SK-N-SH (cell line): Measurements from ENCODE around the gene SKIC2. TPM values are rescaled to one million over a fixed set of nuclear protein-coding genes. Genes with fewer than 3 reads are reported as not detected.

Experiments used
- CTCF ChIA-PET: fragments of 300-600, 350-600 bp; formaldehyde crosslinking; extraction: SDS; loops from one replicate; lab custom pipeline; 2021; lab: Yijun Ruan, JAX
- POLR2A ChIA-PET: fragments of 350-600 bp; sonication (Branson Sonifier 250); formaldehyde crosslinking; extraction: SDS; loops from one replicate; lab custom pipeline; 2020; ENCODE audit warnings: antibody characterized with exemption, inconsistent platforms; lab: Yijun Ruan, JAX
- DNase-seq: peaks from one replicate; pipeline ENCODE4 v3.0.0; 2012
- H2AFZ ChIP-seq: fragments of 200-600 bp; sonication (generic); 2 replicates; pipeline ENCODE4 v1.8.1; 2016; ENCODE audit warnings: antibody characterized with exemption, mild to moderate bottlenecking, low read depth
- H3F3A ChIP-seq: fragments of 200-600 bp; sonication (generic); replicated peaks from 2 replicates; pipeline ENCODE3; 2016; ENCODE audit warnings: antibody characterized with exemption, mild to moderate bottlenecking; ENCODE audit not compliant: insufficient read depth
- H3K27ac ChIP-seq, 2 experiments: fragments of 200-500 bp in 1 of 2; fragments of 200-600 bp in 1 of 2; sonication (Bioruptor generic) in 1 of 2; sonication (generic), shearing (Covaris generic) in 1 of 2; 2 replicates each; pipeline versions ENCODE4 v1.5.1 to v1.6.1; 2014 to 2016; ENCODE audit warnings: low read depth in 2 of 2, inconsistent platforms in 1 of 2, low read length in 1 of 2, mild to moderate bottlenecking in 1 of 2, mixed read lengths in 1 of 2
- H3K27me3 ChIP-seq: fragments of 200-600 bp; sonication (generic), shearing (Covaris generic); 2 replicates; pipeline ENCODE4 v1.6.1; 2016; ENCODE audit warnings: mixed run types; ENCODE audit not compliant: insufficient read depth
- H3K36me3 ChIP-seq, 2 experiments: fragments of 200-500 bp in 1 of 2; fragments of 200-600 bp in 1 of 2; sonication (Bioruptor generic) in 1 of 2; sonication (generic) in 1 of 2; replicated peaks in 1 of 2; 2 replicates each; pipeline versions ENCODE3 to v1.5.1; 2014 to 2016; ENCODE audit warnings: low read length in 1 of 2, mild to moderate bottlenecking in 1 of 2; ENCODE audit not compliant: insufficient read depth in 2 of 2, control insufficient read depth in 1 of 2
- H3K4me1 ChIP-seq, 2 experiments: fragments of 200-500 bp in 1 of 2; fragments of 200-600 bp in 1 of 2; sonication (Bioruptor generic) in 1 of 2; sonication (generic), shearing (Covaris generic) in 1 of 2; 2 replicates each; pipeline versions ENCODE4 v1.5.1 to v1.6.1; 2014 to 2016; ENCODE audit warnings: low read depth in 1 of 2, low read length in 1 of 2, mixed run types in 1 of 2; ENCODE audit not compliant: insufficient read depth in 2 of 2, control insufficient read depth in 1 of 2
- H3K4me2 ChIP-seq: fragments of 200-600 bp; sonication (generic), shearing (Covaris generic); 2 replicates; pipeline ENCODE4 v1.6.1; 2017; ENCODE audit warnings: mixed run types
- H3K4me3 ChIP-seq, 2 experiments: fragments of 200-500 bp in 1 of 2; fragments of 200-600 bp in 1 of 2; sonication (Bioruptor generic) in 1 of 2; sonication (generic), shearing (Covaris generic) in 1 of 2; 2 replicates each; pipeline versions ENCODE4 v1.5.1 to v1.8.1; 2014 to 2016; ENCODE audit warnings: low read depth in 2 of 2, inconsistent platforms in 1 of 2, low read length in 1 of 2, mild to moderate bottlenecking in 1 of 2, mixed read lengths in 1 of 2, moderate library complexity in 1 of 2
- H3K79me2 ChIP-seq: fragments of 200-600 bp; sonication (generic); 2 replicates; pipeline ENCODE4 v1.8.1; 2017; ENCODE audit warnings: mild to moderate bottlenecking; ENCODE audit not compliant: insufficient read depth
- H3K9ac ChIP-seq: fragments of 200-600 bp; sonication (generic); 2 replicates; pipeline ENCODE4 v1.6.1; 2017; ENCODE audit warnings: mixed run types
- H3K9me2 ChIP-seq: fragments of 200-600 bp; sonication (generic); 2 replicates; pipeline ENCODE4 v1.6.1; 2017; ENCODE audit warnings: mixed run types
- H3K9me3 ChIP-seq: fragments of 200-600 bp; sonication (generic); 2 replicates; pipeline ENCODE4 v1.6.1; 2017; ENCODE audit warnings: mixed run types, mild to moderate bottlenecking, moderate library complexity
- H4K20me1 ChIP-seq: fragments of 200-600 bp; sonication (generic); 2 replicates; pipeline ENCODE4 v1.6.1; 2017; ENCODE audit warnings: mild to moderate bottlenecking, mixed run types; ENCODE audit not compliant: insufficient read depth
- CHD2 ChIP-seq: fragments of 150-350 bp; IDR thresholded peaks from 2 replicates; pipeline ENCODE4 v1.6.1; 2018; ENCODE audit warnings: low read length; ENCODE audit not compliant: partially characterized antibody
- ELF1 ChIP-seq: IDR thresholded peaks from 2 replicates; pipeline ENCODE4 v1.4.0; 2012
- EP300 ChIP-seq, 2 experiments: IDR thresholded peaks; 2 replicates each; pipeline versions ENCODE4 v1.4.0 to v1.6.1; 2012; ENCODE audit warnings: borderline replicate concordance in 1 of 2, low read depth in 1 of 2, low read length in 1 of 2
- FOSL2 ChIP-seq: IDR thresholded peaks from 2 replicates; pipeline ENCODE4 v1.4.0; 2012; ENCODE audit warnings: low read depth, mild to moderate bottlenecking, moderate library complexity, borderline replicate concordance
- FOXJ3 ChIP-seq: sonication (generic); formaldehyde crosslinking; IDR thresholded peaks from 2 replicates; pipeline ENCODE4 v1.5.1; 2020; ENCODE audit warnings: mild to moderate bottlenecking, missing genetic modification reagents
- GABPA ChIP-seq: IDR thresholded peaks from 2 replicates; pipeline ENCODE4 v1.4.0; 2012; ENCODE audit warnings: low read depth, mild to moderate bottlenecking
- GATA2 ChIP-seq: sonication (generic); formaldehyde crosslinking; IDR thresholded peaks from 2 replicates; pipeline ENCODE4 v1.5.0; 2020; ENCODE audit warnings: mild to moderate bottlenecking, missing genetic modification reagents
- MEF2A ChIP-seq: IDR thresholded peaks from 2 replicates; pipeline ENCODE4 v1.4.0; 2012; ENCODE audit warnings: low read depth, borderline replicate concordance
- MXI1 ChIP-seq: IDR thresholded peaks from 2 replicates; pipeline ENCODE4 v1.6.1; 2012; ENCODE audit warnings: mild to moderate bottlenecking, low read depth, low read length, improper control_type of control experiment
- POLR2AphosphoS5 ChIP-seq: IDR thresholded peaks from 2 replicates; pipeline ENCODE4 v1.6.1; 2012; ENCODE audit warnings: low read depth, low read length
- RAD21 ChIP-seq: IDR thresholded peaks from 2 replicates; pipeline ENCODE4 v1.6.1; 2012; ENCODE audit warnings: mild to moderate bottlenecking, low read length
- RCOR1 ChIP-seq: fragments of 150-350 bp; IDR thresholded peaks from 2 replicates; pipeline ENCODE4 v1.6.1; 2017; ENCODE audit warnings: antibody characterized with exemption, low read length
- RFX5 ChIP-seq: IDR thresholded peaks from 2 replicates; pipeline ENCODE4 v1.6.1; 2012; ENCODE audit warnings: mild to moderate bottlenecking, improper control_type of control experiment, low read length
- RXRA ChIP-seq: IDR thresholded peaks from 2 replicates; pipeline ENCODE4 v1.4.0; 2012; ENCODE audit warnings: low read depth, mild to moderate bottlenecking, borderline replicate concordance
- SMC3 ChIP-seq: IDR thresholded peaks from 2 replicates; pipeline ENCODE4 v1.6.1; 2012; ENCODE audit warnings: low read depth, low read length, improper control_type of control experiment
- YY1 ChIP-seq: IDR thresholded peaks from 2 replicates; pipeline ENCODE4 v1.4.0; 2012; ENCODE audit warnings: low read depth, mild to moderate bottlenecking
- WGBS: methylation state at CpG from one replicate; pipeline ENCODE4 v1.1.6; 2017; ENCODE audit warnings: low lambda C conversion rate; 5-methylcytosine and 5-hydroxymethylcytosine counted together
- polyA plus RNA-seq, 3 experiments: library from polyadenylated mRNA; depleted of rRNA; stranded (reverse); fragments of >200 nt; gene quantifications; 2 replicates each; pipeline ENCODE4 v1.2.3, GENCODE V29; 2012
- TF ChIP-seq, protein P1 (sequence below): IDR thresholded peaks from 2 replicates; pipeline ENCODE4 v1.4.0; 2012; ENCODE audit warnings: low read depth, borderline replicate concordance
- TF ChIP-seq, protein P2 (sequence below): IDR thresholded peaks from 2 replicates; pipeline ENCODE4 v1.4.0; 2012; ENCODE audit warnings: low read depth
- TF ChIP-seq, protein P3 (sequence below): IDR thresholded peaks from 2 replicates; pipeline ENCODE4 v1.4.0; 2012; ENCODE audit warnings: low read depth, borderline replicate concordance
- TF ChIP-seq, protein P4 (sequence below): IDR thresholded peaks from 2 replicates; pipeline ENCODE4 v1.6.1; 2012; ENCODE audit warnings: mild to moderate bottlenecking, low read depth, low read length, moderate library complexity

SKIC2 gene
- polyA plus RNA-seq, 1 of the 3 experiments (the other 2 are of a cell fraction) = 89.4 TPM

DNA sequence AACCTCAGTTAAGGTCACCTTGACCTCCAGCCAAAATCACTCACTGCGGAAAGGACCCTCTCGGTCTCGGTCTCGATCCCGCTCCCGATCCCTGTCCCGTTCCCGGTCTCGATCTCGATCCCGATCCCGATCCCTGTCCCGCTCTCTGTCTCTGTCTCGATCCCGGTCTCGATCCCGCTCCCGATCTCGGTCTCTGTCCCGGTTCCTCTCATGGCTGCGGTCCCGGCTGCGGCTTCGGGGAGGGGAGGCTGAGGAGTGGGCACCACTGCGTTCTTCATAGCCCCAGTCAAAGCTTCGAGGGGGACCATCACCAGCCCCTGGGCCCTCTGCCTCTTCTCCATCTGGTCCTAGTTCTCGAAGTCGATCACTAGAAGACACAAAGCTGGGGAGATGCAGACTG lies 4.5 kb upstream of the SKIC2 start:
- ChIA-PET POLR2A (interaction anchor here (1.2 kb wide), 1 partner anchor 12 kb away, joined by 3 read pairs; no protein-coding TSS in a partner anchor), CTCF (interaction anchor here (1.3 kb wide), 1 partner anchor 58 kb away, joined by 3 read pairs; no protein-coding TSS in a partner anchor)
- Histone ChIP-seq H3K4me1 (peaks cover 0 to 10% of the 10 kb centered on the region in 2 experiments; a peak in 2 of 4 replicates), H3K4me3 (no peak overlapping the region), H3K9me3 (no peaks in the 10 kb centered on the region), H2AFZ (no peak overlapping the region), H3K36me3 (peaks cover 32 to 60% of the 10 kb centered on the region in 2 experiments), H4K20me1 (no peaks in the 10 kb centered on the region), H3K9ac (no peak overlapping the region), H3K27ac (no peak overlapping the region), H3K9me2 (no peaks in the 10 kb centered on the region), H3K4me2 (no peak overlapping the region), H3K79me2 (peaks cover 27% of the 10 kb centered on the region), H3F3A (peaks cover 22% of the 10 kb centered on the region), H3K27me3 (no peaks in the 10 kb centered on the region)
- no peak for TF ChIP-seq RCOR1
- no peak for TF ChIP-seq MEF2A
- no peak for TF ChIP-seq RAD21
- TF ChIP-seq, protein P1, sequence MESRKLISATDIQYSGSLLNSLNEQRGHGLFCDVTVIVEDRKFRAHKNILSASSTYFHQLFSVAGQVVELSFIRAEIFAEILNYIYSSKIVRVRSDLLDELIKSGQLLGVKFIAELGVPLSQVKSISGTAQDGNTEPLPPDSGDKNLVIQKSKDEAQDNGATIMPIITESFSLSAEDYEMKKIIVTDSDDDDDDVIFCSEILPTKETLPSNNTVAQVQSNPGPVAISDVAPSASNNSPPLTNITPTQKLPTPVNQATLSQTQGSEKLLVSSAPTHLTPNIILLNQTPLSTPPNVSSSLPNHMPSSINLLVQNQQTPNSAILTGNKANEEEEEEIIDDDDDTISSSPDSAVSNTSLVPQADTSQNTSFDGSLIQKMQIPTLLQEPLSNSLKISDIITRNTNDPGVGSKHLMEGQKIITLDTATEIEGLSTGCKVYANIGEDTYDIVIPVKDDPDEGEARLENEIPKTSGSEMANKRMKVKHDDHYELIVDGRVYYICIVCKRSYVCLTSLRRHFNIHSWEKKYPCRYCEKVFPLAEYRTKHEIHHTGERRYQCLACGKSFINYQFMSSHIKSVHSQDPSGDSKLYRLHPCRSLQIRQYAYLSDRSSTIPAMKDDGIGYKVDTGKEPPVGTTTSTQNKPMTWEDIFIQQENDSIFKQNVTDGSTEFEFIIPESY = no peak
- TF ChIP-seq FOSL2 = no peak
- no peak for TF ChIP-seq EP300 (IDR thresholded peaks at IDR 0.05; ENCODE audit: borderline replicate concordance in 1 of 2, low read depth in 1 of 2, low read length in 1 of 2)
- no peak for TF ChIP-seq YY1
- no peak for TF ChIP-seq ELF1
- TF ChIP-seq, protein P2, sequence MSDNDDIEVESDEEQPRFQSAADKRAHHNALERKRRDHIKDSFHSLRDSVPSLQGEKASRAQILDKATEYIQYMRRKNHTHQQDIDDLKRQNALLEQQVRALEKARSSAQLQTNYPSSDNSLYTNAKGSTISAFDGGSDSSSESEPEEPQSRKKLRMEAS = no peak
- no peak for TF ChIP-seq RXRA
- TF ChIP-seq POLR2AphosphoS5 = no peak
- no peak for TF ChIP-seq GATA2 (CRISPR knock-in tag)
- TF ChIP-seq FOXJ3 (CRISPR knock-in tag) = no peak
- no peak for TF ChIP-seq MXI1
- no peak for DNase-seq
- 97% methylated on average over 28 of the region's 28 CpGs for WGBS

DNA sequence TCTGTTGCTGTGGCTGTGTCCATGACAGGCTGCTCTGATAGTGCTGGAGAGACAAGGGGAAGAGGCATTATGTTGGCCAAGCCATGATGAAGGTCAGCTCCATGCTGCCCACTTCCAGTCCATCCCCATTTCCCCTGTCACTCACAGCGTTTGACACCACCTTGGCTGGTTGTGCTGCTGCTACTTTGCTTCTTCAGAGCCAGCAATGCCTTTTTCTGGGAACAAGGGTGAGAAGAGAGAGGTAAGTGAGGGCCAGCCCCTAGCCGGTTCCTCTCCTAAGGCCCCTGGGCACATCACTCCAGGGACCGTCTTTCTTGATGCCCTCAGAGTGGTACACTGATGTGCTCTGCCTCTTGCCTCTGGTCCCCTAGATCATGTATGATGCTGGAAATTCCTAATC lies 2.2 kb upstream of the SKIC2 start:
- Histone ChIP-seq H3K36me3 (peaks cover 44 to 65% of the 10 kb centered on the region in 2 experiments), H3K4me2 (no peak overlapping the region), H3K4me3 (no peak overlapping the region), H4K20me1 (no peaks in the 10 kb centered on the region), H3K9ac (no peak overlapping the region), H3F3A (peaks cover 22% of the 10 kb centered on the region), H3K9me3 (no peaks in the 10 kb centered on the region), H3K27me3 (no peaks in the 10 kb centered on the region), H3K4me1 (peaks cover 0 to 17% of the 10 kb centered on the region in 2 experiments; a peak in 2 of 4 replicates), H2AFZ (no peak overlapping the region), H3K79me2 (peaks cover 43% of the 10 kb centered on the region), H3K27ac (no peak overlapping the region), H3K9me2 (no peaks in the 10 kb centered on the region)
- ChIA-PET CTCF (no interaction called here), POLR2A (no interaction called here)
- no peak for DNase-seq
- WGBS = 84% methylated on average over 3 of the region's 3 CpGs
- TF ChIP-seq, protein P1 = no peak
- TF ChIP-seq MEF2A (no peak), CHD2 (no peak), RFX5 (no peak), GABPA (no peak), SMC3 (no peak), FOSL2 (no peak)
- TF ChIP-seq, protein P3, sequence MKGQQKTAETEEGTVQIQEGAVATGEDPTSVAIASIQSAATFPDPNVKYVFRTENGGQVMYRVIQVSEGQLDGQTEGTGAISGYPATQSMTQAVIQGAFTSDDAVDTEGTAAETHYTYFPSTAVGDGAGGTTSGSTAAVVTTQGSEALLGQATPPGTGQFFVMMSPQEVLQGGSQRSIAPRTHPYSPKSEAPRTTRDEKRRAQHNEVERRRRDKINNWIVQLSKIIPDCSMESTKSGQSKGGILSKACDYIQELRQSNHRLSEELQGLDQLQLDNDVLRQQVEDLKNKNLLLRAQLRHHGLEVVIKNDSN = no peak
- TF ChIP-seq, protein P4, sequence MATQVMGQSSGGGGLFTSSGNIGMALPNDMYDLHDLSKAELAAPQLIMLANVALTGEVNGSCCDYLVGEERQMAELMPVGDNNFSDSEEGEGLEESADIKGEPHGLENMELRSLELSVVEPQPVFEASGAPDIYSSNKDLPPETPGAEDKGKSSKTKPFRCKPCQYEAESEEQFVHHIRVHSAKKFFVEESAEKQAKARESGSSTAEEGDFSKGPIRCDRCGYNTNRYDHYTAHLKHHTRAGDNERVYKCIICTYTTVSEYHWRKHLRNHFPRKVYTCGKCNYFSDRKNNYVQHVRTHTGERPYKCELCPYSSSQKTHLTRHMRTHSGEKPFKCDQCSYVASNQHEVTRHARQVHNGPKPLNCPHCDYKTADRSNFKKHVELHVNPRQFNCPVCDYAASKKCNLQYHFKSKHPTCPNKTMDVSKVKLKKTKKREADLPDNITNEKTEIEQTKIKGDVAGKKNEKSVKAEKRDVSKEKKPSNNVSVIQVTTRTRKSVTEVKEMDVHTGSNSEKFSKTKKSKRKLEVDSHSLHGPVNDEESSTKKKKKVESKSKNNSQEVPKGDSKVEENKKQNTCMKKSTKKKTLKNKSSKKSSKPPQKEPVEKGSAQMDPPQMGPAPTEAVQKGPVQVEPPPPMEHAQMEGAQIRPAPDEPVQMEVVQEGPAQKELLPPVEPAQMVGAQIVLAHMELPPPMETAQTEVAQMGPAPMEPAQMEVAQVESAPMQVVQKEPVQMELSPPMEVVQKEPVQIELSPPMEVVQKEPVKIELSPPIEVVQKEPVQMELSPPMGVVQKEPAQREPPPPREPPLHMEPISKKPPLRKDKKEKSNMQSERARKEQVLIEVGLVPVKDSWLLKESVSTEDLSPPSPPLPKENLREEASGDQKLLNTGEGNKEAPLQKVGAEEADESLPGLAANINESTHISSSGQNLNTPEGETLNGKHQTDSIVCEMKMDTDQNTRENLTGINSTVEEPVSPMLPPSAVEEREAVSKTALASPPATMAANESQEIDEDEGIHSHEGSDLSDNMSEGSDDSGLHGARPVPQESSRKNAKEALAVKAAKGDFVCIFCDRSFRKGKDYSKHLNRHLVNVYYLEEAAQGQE = no peak
